T-helper 2 cell treated with Interferon-gamma antibody and Interleukin-4, amounts not matched to agents 100 ng/mL and 5 ng/mL, for 36 hours (primary cell): Measurements from ENCODE around the gene IGLL5. TPM values are rescaled to one million over a fixed set of nuclear protein-coding genes. Genes with fewer than 3 reads are reported as not detected.

ENCODE experiments used
- intact Hi-C: fragments of 100-400 bp; cut with micrococcal nuclease; formaldehyde crosslinking; loops from one replicate; pipeline ENCODE4 v1.15.1; 2023
- total RNA-seq: library from RNA; stranded (reverse); gene quantifications from 2 replicates; pipeline ENCODE4 v1.2.3, GENCODE V29; 2022

IGLL5 gene
- total RNA-seq: not detected in 2 replicates

DNA sequence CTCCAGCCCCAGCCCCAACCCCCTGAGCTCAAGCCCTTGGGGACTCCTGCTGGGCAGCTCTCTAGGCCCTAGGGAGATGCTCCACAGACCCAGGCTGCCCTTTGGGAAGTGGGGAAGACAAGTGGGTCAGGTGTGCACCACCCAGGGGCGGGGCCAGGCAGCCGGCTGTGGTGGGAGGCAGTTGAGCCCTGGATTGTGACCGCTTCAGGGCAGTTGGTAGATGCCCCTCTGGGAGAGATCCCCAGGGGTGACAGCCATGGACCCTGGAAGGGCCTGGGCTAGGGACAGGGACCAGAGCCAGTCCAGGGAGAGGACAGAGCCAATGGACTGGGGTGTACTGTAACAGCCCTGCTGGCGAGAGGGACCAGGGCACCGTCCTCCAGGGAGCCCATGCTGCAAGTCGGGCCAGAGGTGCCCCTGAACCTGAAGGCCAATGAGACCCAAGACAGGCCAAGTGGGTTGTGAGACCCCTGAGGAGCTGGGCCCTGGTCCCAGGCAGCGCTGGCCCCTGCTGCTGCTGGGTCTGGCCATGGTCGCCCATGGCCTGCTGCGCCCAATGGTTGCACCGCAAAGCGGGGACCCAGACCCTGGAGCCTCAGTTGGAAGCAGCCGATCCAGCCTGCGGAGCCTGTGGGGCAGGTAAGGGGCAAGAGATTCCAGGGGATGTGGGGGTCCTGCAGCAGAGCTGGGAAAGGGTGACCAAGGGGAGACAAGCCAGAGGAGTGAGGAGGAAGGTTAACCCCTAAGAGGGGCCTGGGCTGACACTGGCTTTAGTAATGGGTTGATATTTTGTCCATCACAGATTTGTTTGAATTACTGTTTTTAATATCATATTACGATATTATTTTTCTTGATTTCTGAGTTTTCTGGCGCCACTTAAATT is at the start of gene IGLL5:
Gene IGLL5 (plus strand): TSS at position 196 of the 883 bp plus-strand sequence. CDS start 238 bp downstream, at position 434.
- intact Hi-C loops: no loop called here

DNA sequence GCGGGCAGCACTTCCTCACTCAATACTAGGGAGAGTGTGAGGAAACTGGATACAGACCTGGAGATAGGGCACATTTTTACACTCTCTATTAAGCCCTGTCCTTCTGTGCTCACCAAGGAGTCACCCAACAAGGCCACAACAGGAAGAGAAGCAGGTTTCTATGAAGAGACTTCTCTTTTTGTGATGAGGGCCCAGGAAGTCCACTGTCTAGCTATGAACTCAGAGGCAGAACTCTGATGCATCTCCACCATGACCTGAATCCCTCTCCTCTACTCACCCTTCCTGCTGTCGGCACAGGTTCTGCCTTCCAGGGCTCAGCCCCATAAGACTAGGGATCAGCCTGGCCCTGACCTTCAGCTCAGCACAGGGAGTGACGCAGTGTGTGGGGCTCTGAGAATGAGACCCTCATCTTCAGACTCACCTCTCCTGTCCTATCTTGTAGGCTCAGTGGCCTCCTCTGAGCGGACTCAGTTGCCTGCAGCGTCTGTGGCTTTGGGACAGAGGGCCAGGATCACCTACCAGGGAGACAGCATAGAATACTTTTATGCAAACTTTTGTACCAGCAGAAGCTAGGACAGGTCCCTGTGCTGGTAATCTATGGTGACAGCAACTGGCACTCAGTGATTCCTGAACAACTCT is 49.3 kb upstream of the IGLL5 start:
- intact Hi-C loops: no loop called here

DNA sequence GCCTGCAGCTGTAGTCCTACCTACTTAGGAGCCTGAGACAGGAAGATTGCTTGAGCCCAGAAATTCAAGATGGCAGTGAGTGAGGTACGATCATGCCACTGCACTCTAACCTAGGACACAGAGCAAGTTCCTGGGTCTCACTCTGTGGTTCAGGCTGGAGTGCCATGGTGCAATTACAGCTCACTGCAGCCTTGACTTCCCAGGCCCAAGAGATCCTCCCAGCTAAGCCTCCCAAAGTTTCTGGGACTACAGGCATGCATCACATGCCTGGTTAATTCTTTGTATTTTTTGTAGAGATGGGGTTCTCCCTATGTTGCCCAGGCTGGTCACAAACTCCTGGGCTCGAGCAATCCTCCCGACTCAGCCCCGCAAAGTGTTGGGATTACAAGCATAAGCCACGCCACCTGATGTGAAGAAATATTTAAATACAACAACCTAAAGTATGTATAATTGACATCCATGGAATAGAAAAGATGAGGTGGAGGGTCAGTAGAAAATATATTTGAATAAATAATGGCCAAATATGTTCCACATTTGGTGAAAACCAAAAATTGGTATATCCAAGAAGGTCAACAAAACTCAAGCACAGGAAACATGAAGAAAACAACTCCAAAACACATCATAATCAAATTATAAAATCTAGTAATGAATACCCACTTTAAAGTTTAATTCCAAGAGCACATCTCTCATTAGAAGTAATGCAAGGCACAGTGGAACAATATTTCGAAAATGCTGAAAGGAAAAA is 47.9 kb upstream of the IGLL5 start:
- intact Hi-C loops: no loop called here

DNA sequence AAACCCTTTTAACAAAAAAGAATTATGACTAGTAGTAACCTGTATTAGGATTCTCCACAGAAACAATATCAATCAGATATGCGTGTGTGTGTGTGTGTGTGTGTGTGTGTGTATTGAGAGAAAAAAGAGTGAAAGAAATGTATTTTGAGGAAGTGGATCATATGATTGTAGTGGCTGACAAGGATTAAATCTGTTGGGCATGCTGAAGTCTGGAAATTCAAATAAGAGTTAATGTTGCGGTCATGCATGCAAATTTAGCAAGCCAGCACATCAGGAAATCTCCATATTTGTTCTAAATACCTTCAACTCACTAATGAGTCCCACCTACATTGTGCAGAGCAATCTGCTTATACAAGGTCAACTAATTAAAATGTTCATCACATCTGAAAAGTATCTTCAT is 46.8 kb upstream of the IGLL5 start:
- intact Hi-C loops: no loop called here

DNA sequence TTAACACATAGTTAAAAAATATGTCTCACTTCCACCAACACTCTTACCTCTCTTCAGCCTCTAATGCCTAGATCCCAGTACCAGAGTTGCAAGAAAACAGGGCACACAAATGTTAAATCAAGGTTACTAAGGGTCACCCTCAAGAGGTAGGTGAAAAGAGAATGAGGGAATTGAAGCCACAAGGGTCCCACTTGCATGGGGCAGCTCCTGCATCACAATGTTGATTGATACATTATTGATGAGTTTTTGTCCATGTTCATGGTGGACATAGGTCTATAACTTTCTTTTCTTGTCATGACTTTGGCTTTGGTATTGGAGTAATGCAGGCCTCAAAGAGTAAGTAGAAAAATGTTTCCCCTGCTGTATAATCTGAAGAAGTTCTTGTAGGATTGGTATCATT is 46.0 kb upstream of the IGLL5 start:
- intact Hi-C loops: no loop called here

DNA sequence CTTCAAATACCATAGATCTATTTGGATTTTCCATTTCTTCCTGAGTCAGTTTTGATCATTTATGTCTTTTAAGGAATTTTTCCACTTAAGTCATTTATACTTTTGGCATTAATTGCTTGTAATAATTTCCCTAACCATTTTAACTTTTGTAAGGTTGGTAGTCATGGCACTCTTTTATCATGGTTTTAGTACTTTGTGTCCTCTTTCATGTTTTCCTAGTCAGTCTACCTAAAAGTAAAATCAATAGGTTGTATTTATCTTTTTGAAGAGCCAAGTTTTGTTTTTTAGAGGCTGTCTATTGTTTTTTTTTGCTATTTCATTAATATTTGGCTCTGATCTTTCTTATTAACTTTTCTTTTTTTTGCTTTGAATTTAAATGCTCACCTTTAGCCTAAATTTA is 45.5 kb upstream of the IGLL5 start:
- intact Hi-C loops: no loop called here

DNA sequence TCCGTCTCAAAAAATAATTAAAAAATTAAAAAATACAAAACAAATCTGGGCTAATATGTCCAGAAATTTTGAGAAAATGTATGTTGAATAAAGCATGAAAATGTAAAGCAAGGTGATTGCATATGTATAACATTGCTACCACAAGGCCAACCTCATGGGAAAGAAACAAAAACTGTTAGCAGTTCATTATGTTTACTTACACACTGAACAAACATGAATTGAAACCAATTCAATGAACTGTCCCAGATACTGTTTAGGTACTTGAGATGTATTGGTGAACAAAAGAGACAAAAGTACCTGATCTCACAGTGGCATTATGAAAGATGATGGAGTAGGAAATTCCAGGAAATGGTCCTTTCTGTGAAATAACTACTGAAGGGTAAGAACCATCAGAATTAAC is 43.8 kb upstream of the IGLL5 start:
- intact Hi-C loops: no loop called here

DNA sequence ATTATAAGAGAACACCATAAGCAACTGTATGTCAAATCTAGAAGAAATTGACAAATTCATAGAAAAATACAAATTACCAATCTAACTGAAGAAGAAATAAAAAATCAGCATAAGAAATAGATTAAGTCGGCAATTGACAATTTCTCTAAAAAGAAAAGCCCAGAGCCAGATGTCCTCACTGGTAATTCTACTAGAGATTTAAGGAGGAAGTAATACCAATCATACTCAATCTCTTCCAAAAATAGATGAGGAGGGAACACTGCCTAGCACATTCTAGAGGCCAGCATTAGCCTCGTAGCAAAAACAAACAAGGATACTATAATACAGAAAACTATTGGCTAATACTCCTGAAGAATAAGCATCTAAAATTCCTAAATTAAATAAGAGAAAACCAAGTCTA is 40.4 kb upstream of the IGLL5 start:
- intact Hi-C loops: loop anchor here (5.0 kb wide), 1 partner anchor 110 kb away; no protein-coding TSS in a partner anchor

DNA sequence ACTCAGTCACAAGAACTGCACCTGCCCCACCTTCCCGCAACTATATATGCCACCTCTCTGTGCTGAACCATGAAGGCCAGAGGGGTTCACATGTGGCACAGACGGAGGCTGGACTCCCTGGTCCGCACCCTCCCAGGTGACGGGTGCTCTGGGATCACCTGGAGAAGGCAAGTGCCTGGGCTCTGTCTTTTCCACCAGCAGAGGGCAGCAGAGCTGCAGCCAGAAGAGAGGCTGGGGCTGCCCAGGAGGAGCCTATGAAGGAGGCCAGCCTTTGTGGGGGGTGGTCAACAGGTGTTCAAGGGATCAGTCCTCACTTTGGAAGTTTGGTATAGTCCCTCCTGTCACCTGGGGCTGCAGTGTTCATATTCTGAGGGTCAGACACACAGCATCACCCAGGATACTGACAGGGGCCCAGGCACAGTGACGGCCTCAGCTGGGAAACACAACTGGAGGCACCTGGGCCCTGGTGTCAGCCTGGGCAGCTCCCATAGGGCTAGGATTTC is 39.2 kb upstream of the IGLL5 start:
- intact Hi-C loops: loop anchor here (1.0 to 5.0 kb wide), 3 partner anchors 29 to 109 kb away; no protein-coding TSS in a partner anchor

DNA sequence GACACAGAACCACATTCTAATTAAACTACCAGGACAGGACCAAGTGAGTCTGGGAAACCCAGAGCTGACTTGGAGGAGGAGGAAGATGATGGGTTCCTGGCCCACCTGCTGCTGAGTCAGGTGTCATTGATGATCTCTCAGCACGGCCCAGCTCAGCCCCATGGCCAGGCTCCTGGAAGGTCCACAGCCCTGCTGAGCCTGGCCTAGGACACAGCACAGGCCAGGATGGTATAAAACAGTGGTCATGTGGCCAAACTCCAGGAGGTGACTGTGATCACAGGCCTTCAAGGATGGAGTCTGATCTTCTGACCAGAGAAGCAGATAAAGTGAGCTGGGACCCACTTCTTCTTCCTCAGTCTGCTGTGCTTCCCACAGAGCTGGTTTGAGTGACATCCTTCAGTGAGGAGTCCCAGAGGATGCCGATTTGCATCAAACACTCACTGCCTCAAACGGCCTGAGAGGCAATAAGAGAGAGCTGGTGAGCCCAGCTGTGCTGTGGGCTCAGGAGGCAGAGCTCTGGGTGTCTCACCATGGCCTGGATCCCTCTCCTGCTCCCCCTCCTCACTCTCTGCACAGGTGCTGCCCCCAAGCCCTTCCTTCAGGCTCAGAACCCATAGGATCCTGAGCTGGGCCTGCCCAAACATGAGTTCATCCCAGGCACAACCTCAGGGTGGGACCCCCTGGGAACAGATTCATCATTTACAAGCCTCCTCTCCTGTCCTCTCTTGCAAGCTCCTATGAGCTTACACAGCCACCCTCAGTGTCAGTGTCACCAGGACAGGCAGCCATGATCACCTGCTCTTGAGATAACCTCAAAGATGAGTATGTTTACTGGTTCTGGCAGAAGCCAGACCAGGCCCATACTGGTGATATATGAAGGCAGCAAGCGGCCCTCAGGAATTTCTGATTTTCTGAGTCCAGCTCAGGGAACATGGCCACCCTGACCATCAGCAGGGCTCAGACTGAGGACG is 37.7 kb upstream of the IGLL5 start:
- intact Hi-C loops: loop anchor here (5.0 kb wide), 1 partner anchor 107 kb away; no protein-coding TSS in a partner anchor

DNA sequence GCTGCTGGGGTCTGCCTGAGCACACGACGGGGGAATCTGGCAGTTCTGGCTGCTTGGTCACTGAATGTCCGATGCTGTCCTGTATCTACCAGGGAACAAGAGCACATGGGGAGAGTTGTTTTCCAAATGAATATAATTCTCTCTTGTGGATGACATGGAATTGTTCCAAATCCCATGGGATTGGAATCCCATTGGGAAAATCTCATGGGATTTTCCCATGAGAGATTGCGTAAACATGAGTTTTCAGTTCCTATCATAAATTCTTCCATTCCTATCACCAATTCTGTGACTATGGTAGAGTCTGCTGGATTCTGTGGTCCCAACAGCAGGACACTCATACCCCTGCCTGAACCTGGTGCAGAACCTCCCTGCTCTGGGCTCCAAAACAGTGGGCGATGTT is 35.6 kb upstream of the IGLL5 start:
- intact Hi-C loops: no loop called here

DNA sequence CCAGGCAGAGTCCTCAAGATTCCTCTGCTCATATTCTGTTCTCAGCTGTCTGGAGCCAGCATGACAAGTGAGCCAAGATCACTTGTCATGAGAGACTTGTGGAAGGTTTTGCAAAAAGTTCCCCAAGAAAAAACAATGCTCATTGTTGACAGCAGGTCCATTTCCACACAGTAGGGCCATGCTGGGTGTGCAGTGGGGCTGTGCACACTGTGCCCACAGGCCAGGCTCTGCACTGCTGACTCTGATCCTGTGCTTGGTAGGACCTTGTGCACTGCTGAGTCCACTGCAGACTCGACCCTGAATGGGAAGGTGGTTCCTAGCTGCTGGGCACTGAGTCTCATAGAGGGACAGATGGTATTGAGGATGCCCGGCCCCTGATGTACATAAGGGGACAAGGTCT is 33.9 kb upstream of the IGLL5 start:
- intact Hi-C loops: no loop called here

DNA sequence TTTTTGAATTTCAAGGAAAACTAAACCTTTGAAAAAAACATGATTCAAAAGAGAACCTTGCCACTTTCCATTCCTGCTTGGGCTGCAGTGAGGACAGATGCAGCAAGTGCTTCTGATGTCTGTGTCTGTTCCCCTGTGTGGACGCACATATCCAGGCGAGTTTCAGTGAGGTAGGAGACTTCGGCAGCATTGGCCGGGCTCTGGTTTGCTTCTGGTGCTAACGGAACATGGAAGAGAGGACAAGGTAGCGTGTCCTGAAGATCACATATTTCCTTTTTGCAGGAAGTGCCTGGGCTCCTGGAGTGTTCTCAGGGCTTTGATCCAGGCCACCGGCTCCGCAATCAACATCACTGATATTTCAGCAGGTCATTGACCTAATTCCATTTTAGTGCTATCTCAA is 33.1 kb upstream of the IGLL5 start:
- intact Hi-C loops: no loop called here

DNA sequence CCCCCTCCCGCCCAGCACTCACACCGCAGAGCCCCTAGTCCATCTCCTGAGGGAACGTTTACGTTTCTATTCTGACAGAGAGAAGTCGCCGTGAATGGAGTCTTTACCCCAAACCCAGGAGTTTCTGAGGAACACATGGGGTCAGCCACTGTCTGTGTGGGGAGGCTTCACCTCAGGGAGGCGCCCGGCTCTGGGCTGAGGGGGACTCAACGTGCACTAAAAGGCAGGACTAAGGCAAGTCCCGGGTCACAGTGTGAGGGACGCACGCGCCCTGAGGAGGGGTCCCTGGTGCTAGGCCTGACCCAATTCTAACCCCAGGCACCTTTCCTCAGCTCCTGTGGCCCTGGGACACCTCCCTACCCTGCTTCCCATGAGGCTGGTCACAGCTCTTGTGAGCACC is 32.5 kb upstream of the IGLL5 start:
- intact Hi-C loops: no loop called here

DNA sequence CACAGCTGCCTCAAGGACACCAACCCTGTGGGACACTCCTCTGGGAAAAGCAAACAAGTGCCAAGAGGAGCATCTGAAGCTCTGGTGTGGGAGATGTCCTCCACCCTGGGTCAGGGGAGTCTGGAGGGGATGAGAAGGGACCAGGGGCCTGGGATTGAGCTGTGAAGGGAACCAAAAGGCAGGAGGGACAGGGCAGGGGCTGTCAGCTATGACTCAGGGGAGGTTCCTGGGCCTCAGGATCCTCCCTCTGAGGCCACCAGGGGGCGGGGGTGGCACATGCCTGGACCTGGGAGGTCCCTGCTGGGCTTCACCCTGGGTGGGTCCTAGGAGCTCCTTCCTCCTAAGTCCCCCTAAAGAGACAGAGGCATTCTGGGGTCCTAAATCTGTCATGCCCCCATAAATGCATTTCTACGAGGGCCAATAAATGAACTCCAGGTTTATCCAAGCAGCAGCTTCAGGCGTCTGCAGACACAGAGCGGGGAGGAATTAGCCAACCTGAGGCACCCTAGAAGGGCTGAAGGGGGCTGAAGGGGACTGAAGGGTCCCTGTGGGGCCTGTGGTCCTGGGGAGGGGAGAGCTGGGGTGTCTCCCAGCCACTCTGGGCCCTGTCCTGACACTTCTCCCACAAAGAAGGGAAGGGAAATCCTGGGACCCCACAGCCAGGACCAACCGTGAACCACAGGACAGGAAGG is 31.9 kb upstream of the IGLL5 start:
- intact Hi-C loops: no loop called here

DNA sequence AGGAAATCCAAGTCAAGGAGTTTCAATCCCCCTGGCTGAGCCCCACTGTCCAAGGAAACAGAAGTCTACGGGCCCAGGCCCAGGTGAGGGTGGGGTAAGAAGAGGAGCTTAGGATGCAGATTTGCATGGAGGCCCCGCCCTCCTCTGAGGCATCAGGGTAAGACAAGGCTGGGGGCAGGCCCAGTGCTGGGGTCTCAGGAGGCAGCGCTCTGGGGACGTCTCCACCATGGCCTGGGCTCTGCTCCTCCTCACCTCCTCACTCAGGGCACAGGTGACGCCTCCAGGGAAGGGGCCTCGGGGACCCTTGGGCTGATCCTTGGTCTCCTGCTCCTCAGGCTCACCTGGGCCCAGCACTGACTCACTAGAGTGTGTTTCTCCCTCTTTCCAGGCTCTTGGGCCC is 31.3 kb upstream of the IGLL5 start:
- intact Hi-C loops: no loop called here

DNA sequence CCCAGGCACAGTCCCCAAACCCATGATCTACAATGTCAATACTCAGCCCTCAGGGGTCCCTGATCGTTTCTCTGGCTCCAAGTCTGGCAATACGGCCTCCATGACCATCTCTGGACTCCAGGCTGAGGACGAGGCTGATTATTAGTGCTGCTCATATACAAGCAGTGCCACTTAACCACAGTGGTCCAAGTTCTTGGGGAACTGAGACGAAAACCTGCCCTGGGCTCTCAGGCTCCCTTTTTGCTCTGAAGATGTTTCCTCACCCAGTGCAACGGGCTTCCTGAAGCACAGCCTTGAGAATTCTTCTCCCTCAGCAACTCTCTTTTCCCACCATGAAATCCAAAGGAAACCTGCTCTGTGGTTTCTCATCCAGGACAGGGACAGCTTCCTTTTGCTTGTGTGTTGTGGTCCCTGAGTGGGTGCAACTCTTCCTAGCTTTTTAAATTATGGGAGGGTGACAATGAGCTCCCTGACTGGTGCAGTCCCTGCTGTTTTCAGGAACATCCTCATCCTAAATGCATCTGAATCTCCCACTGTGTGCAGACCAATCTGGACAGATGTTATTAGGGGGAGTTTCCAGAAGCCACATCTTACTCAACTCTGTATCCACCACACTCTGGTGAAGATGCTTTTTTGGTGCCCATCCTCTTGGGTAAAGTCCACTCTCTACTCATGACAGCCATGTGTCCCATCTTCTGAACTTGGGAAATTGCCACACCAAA is 30.6 kb upstream of the IGLL5 start:
- intact Hi-C loops: no loop called here

DNA sequence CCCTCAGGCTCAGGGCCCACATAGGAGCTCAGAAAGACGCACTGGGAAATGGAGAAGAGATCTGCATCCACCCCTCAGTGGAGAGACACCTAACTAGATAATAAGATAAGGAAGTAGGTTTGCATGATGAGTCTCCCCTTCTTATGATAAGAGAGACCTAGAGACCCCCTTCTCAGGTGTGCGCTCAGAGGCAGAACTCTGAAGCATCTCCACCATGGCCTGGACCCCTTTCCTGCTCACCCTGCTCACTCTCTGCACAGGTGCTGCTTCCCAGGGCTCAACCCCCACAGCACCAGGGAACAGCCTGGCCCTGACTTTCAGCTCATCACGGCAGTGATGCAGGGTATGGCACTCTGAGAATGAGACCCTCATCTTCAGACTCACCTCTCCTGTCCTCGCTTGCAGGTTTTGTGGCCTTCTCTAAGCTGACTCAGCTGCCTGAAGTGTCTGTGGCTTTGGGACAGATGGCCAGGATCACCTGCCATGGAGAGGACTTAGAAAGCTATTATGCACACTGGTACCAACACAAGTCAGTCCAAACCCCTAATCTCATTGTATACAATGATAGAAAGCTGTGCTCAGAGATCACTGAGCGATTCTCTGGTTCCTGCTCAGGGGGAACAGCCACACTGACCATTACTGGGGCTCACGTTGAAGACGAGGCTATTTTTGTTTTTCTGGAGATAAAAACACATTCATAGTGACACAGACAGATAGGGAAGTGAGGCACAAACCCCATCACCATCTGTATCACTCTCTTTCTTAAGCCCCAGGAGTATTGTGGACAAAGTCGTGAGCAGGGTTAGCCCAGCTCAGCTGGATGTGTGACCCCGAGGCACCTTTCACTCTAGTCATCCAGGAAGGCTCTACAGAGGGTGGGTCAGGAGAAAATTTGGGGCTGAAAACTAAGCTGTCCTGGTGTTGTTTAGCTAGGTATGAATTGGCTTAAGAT is 29.7 kb upstream of the IGLL5 start:
- intact Hi-C loops: no loop called here
